IMR-90 (cell line): ENCODE results near the gene MUC5B. TPM values are rescaled to one million over a fixed set of nuclear protein-coding genes. Genes with fewer than 3 reads are reported as not detected.

ENCODE experiments used
- ATAC-seq: fragments of 200-7000 bp; cut with Tn5 transposase; 2 replicates; pipeline ENCODE4 v1.9.1; 2020; ENCODE audit warnings: low read depth, mild to moderate bottlenecking, moderate library complexity
- BruUV-seq: library from RNA; stranded (reverse); fragments of 400-500 nt; replicated peaks from 2 replicates; lab custom pipeline; 2021; lab: Mats Ljungman, UMichigan
- CTCF ChIA-PET: fragments of 300-600 bp; formaldehyde crosslinking; extraction: SDS; loops from one replicate; lab custom pipeline; 2021; ENCODE audit warnings: antibody characterized with exemption; lab: Yijun Ruan, JAX
- POLR2A ChIA-PET: fragments of 300-600 bp; sonication (Branson Sonifier 250); formaldehyde crosslinking; loops from one replicate; lab custom pipeline; 2022; ENCODE audit warnings: antibody characterized with exemption; ENCODE audit not compliant: unreplicated experiment; lab: Charles Lee
- DNase-seq: peaks from one replicate; pipeline ENCODE4 v3.0.0; 2013
- H2AFZ ChIP-seq: replicated peaks from 2 replicates; pipeline ENCODE3; 2013; ENCODE audit warnings: low read length, mild to moderate bottlenecking; ENCODE audit not compliant: poor library complexity
- H2AK5ac ChIP-seq: 2 replicates; pipeline ENCODE4 v1.6.1; 2013; ENCODE audit warnings: low read depth, low read length, inconsistent platforms
- H2AK9ac ChIP-seq: replicated peaks from 2 replicates; pipeline ENCODE3; 2013; ENCODE audit warnings: mild to moderate bottlenecking, low read depth, low read length, moderate library complexity; ENCODE audit not compliant: poor library complexity
- H2BK120ac ChIP-seq: 2 replicates; pipeline ENCODE4 v1.6.1; 2013; ENCODE audit warnings: low read depth, low read length, inconsistent platforms
- H2BK15ac ChIP-seq: 3 replicates; pipeline ENCODE4 v1.6.1; 2013; ENCODE audit warnings: low read depth, low read length, inconsistent platforms
- H2BK20ac ChIP-seq: 2 replicates; pipeline ENCODE4 v1.6.1; 2013; ENCODE audit warnings: low read depth, mild to moderate bottlenecking, inconsistent platforms, low read length, moderate library complexity
- H2BK5ac ChIP-seq: 2 replicates; pipeline ENCODE4 v1.6.1; 2013; ENCODE audit warnings: mild to moderate bottlenecking, low read depth, low read length, inconsistent platforms; ENCODE audit not compliant: poor library complexity, severe bottlenecking
- H3K14ac ChIP-seq: replicated peaks from 2 replicates; pipeline ENCODE4 v1.6.1; 2013; ENCODE audit warnings: low read depth, low read length, inconsistent platforms
- H3K18ac ChIP-seq: 2 replicates; pipeline ENCODE4 v1.6.1; 2013; ENCODE audit warnings: low read depth, low read length, control low read depth
- H3K23ac ChIP-seq: 2 replicates; pipeline ENCODE4 v1.6.1; 2013; ENCODE audit warnings: low read depth, low read length, inconsistent platforms
- H3K27ac ChIP-seq: 2 replicates; pipeline ENCODE4 v1.5.1; 2013; ENCODE audit warnings: mild to moderate bottlenecking, control low read depth, low read length; ENCODE audit not compliant: insufficient read depth
- H3K27me3 ChIP-seq: 2 replicates; pipeline ENCODE4 v1.6.1; 2013; ENCODE audit warnings: low read length; ENCODE audit not compliant: control insufficient read depth, insufficient read depth
- H3K36me3 ChIP-seq: 2 replicates; pipeline ENCODE4 v1.6.1; 2013; ENCODE audit warnings: low read length, mixed read lengths; ENCODE audit not compliant: control insufficient read depth, insufficient read depth
- H3K4ac ChIP-seq: 2 replicates; pipeline ENCODE4 v1.6.1; 2013; ENCODE audit warnings: low read depth, low read length, inconsistent platforms
- H3K4me1 ChIP-seq: 2 replicates; pipeline ENCODE4 v1.6.1; 2013; ENCODE audit warnings: low read length, mixed read lengths; ENCODE audit not compliant: control insufficient read depth, insufficient read depth
- H3K4me2 ChIP-seq: 2 replicates; pipeline ENCODE4 v1.6.1; 2013; ENCODE audit warnings: low read depth, mild to moderate bottlenecking, control low read depth, low read length, moderate library complexity
- H3K4me3 ChIP-seq: 2 replicates; pipeline ENCODE4 v1.5.1; 2013; ENCODE audit warnings: low read depth, mild to moderate bottlenecking, control low read depth, low read length, moderate library complexity; ENCODE audit not compliant: insufficient read depth
- H3K56ac ChIP-seq: 2 replicates; pipeline ENCODE4 v1.6.1; 2013; ENCODE audit warnings: low read length, inconsistent platforms; ENCODE audit not compliant: insufficient read depth; ENCODE audit errors: extremely low read depth
- H3K79me1 ChIP-seq, 2 experiments: 2 replicates each; pipeline ENCODE4 v1.6.1; 2013; ENCODE audit warnings: low read length in 2 of 2, inconsistent platforms in 1 of 2, low read depth in 1 of 2
- H3K9ac ChIP-seq: 2 replicates; pipeline ENCODE4 v1.6.1; 2013; ENCODE audit warnings: low read depth, low read length, control low read depth
- H3K9me1 ChIP-seq: 2 replicates; pipeline ENCODE4 v1.6.1; 2013; ENCODE audit warnings: low read length, inconsistent platforms; ENCODE audit not compliant: insufficient read depth
- H3K9me3 ChIP-seq: 2 replicates; pipeline ENCODE4 v1.6.1; 2013; ENCODE audit warnings: low read length; ENCODE audit not compliant: control insufficient read depth, insufficient read depth
- H4K20me1 ChIP-seq: 2 replicates; pipeline ENCODE4 v1.6.1; 2013; ENCODE audit warnings: low read length, inconsistent platforms; ENCODE audit not compliant: insufficient read depth
- H4K5ac ChIP-seq: 2 replicates; pipeline ENCODE4 v1.6.1; 2013; ENCODE audit warnings: mild to moderate bottlenecking, low read depth, low read length, control low read depth
- H4K8ac ChIP-seq, 2 experiments: 2 replicates each; pipeline ENCODE4 v1.6.1; 2013; ENCODE audit warnings: low read depth in 2 of 2, low read length in 2 of 2, control low read depth in 1 of 2, inconsistent platforms in 1 of 2
- H4K91ac ChIP-seq: 2 replicates; pipeline ENCODE4 v1.6.1; 2013; ENCODE audit warnings: low read depth, low read length, inconsistent platforms; ENCODE audit not compliant: insufficient read depth
- BHLHE40 ChIP-seq: fragments of 150-350 bp; IDR thresholded peaks from 2 replicates; pipeline ENCODE4 v1.6.1; 2016; ENCODE audit warnings: mild to moderate bottlenecking, low read depth, low read length
- CEBPB ChIP-seq: IDR thresholded peaks from 2 replicates; pipeline ENCODE4 v1.6.1; 2012; ENCODE audit warnings: low read depth, low read length, improper control_type of control experiment
- CHD1 ChIP-seq: IDR thresholded peaks from 2 replicates; pipeline ENCODE4 v1.6.1; 2012; ENCODE audit warnings: low read depth, low read length, improper control_type of control experiment
- FOS ChIP-seq: fragments of 150-350 bp; IDR thresholded peaks from 2 replicates; pipeline ENCODE4 v1.6.1; 2016; ENCODE audit warnings: low read depth, low read length
- MAFK ChIP-seq: IDR thresholded peaks from 2 replicates; pipeline ENCODE4 v1.6.1; 2012; ENCODE audit warnings: low read depth, low read length, improper control_type of control experiment
- MAZ ChIP-seq: IDR thresholded peaks from 2 replicates; pipeline ENCODE4 v1.6.1; 2012; ENCODE audit warnings: low read depth, mild to moderate bottlenecking, low read length, improper control_type of control experiment, moderate library complexity, borderline replicate concordance
- MXI1 ChIP-seq: IDR thresholded peaks from 2 replicates; pipeline ENCODE4 v1.6.1; 2012; ENCODE audit warnings: low read depth, mild to moderate bottlenecking, low read length, moderate library complexity, borderline replicate concordance
- NFE2L2 ChIP-seq: fragments of 150-350 bp; IDR thresholded peaks from 2 replicates; pipeline ENCODE4 v1.6.1; 2016; ENCODE audit warnings: low read depth, mild to moderate bottlenecking, low read length
- POLR2A ChIP-seq: IDR thresholded peaks from 2 replicates; pipeline ENCODE4 v1.6.1; 2012; ENCODE audit warnings: mild to moderate bottlenecking, low read depth, low read length
- RAD21 ChIP-seq: IDR thresholded peaks from 2 replicates; pipeline ENCODE4 v1.6.1; 2012; ENCODE audit warnings: low read length, improper control_type of control experiment
- RCOR1 ChIP-seq: IDR thresholded peaks from 2 replicates; pipeline ENCODE4 v1.6.1; 2012; ENCODE audit warnings: mild to moderate bottlenecking, low read length, improper control_type of control experiment; ENCODE audit not compliant: insufficient replicate concordance
- RFX5 ChIP-seq: IDR thresholded peaks from 2 replicates; pipeline ENCODE4 v1.8.0; 2012; ENCODE audit warnings: low read depth, mild to moderate bottlenecking, low read length, moderate library complexity
- SMC3 ChIP-seq: fragments of 150-350 bp; IDR thresholded peaks from 2 replicates; pipeline ENCODE4 v1.6.1; 2016; ENCODE audit warnings: low read depth, mild to moderate bottlenecking, antibody characterized with exemption, low read length, moderate library complexity
- WGBS, 2 experiments: methylation state at CpG; one replicate each; pipeline versions ENCODE4 v1.1.5 to v1.1.7; 2013; ENCODE audit warnings: missing lambda C conversion rate in 2 of 2; ENCODE audit not compliant: insufficient read length in 1 of 2; ENCODE audit errors: extremely low coverage in 2 of 2; 5-methylcytosine and 5-hydroxymethylcytosine counted together
- dilution Hi-C: fragments of 300-500 bp; cut with HindIII; formaldehyde crosslinking; loops from one replicate; pipeline ENCODE4 v1.14.3; 2018; ENCODE audit warnings: low sequenced_read_pairs; ENCODE audit not compliant: unreplicated experiment
- in situ Hi-C: fragments of 300-500 bp; cut with MboI; formaldehyde crosslinking; loops from 3 replicates; pipeline ENCODE4 v1.14.3; 2019; ENCODE audit warnings: low sequenced_read_pairs, inconsistent platforms, mixed read lengths
- intact Hi-C: fragments of 100-400 bp; cut with micrococcal nuclease; formaldehyde crosslinking; loops from 2 replicates; pipeline ENCODE4 v1.10.0; 2022
- polyA plus RNA-seq, 3 experiments: library from polyadenylated mRNA; depleted of rRNA; stranded (reverse); fragments of >200 nt; gene quantifications; 2 replicates each; pipeline ENCODE4 v1.2.3, GENCODE V29; 2012; ENCODE audit warnings: low replicate concordance in 1 of 3
- total RNA-seq: library from RNA; depleted of rRNA; stranded (reverse); fragments of >200 nt; gene quantifications from 2 replicates; pipeline ENCODE4 v1.2.3, GENCODE V29; 2012
- TF ChIP-seq, protein P1 (sequence below): fragments of 150-350 bp; IDR thresholded peaks from 2 replicates; pipeline ENCODE4 v1.6.1; 2016; ENCODE audit warnings: low read depth, mild to moderate bottlenecking, low read length, moderate library complexity, borderline replicate concordance
- TF ChIP-seq, protein P2 (sequence below): fragments of 150-350 bp; IDR thresholded peaks from 2 replicates; pipeline ENCODE4 v1.6.1; 2017; ENCODE audit warnings: mild to moderate bottlenecking, antibody characterized with exemption, low read length, low read depth
- TF ChIP-seq, protein P3 (sequence below): conservative IDR thresholded peaks from 2 replicates; pipeline ENCODE4 v1.5.1; 2012; ENCODE audit warnings: mild to moderate bottlenecking, low read depth, low read length, improper control_type of control experiment

Gene MUC5B
- total and polyA plus RNA-seq, 2 of the 4 experiments (the other 2 are of a cell fraction) = not detected

DNA sequence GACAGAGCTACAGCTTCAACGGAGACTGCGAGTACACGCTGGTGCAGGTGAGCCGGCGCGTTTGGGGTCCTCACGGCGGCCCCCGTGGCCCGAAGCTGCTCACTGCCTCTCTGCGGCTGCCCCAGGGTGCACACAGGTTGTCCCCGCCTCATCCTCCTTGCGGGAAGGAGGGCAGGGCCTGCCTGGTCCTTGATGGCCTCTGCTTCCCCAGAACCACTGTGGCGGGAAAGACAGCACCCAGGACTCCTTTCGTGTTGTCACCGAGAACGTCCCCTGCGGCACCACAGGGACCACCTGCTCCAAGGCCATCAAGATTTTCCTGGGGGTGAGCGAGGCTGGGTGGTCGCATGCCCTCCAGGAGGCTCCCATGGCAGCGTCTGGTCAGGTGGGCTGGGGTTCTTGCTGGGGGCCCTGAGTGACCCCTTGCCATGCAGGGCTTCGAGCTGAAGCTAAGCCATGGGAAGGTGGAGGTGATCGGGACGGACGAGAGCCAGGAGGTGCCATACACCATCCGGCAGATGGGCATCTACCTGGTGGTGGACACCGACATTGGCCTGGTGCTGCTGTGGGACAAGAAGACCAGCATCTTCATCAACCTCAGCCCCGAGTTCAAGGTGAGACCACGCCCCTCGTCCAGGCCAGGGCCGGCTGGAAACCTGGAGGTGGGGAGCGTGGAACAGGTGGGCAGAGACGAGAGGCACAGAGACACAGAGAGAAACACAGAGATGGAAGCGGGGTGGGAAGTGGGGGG lies 45.7 kb upstream of the MUC5B start:
- Histone ChIP-seq H3K14ac (no peak overlapping the region), H3K56ac (no peak overlapping the region), H3K79me1 (no peaks in the 10 kb centered on the region), H2BK15ac (no peak overlapping the region), H4K20me1 (no peaks in the 10 kb centered on the region), H3K27me3 (no peaks in the 10 kb centered on the region), H3K18ac (no peak overlapping the region), H3K4me3 (no peak overlapping the region), H3K4ac (no peak overlapping the region), H2BK120ac (no peak overlapping the region), H3K9me1 (no peaks in the 10 kb centered on the region), H3K9me3 (peaks cover 2% of the 10 kb centered on the region; the same call in 1 of the 2 replicates), H3K36me3 (no peaks in the 10 kb centered on the region), H3K9ac (no peak overlapping the region), H2BK20ac (no peak overlapping the region), H2AK5ac (no peak overlapping the region), H4K5ac (no peak overlapping the region), H3K27ac (no peak overlapping the region), H3K4me1 (no peaks in the 10 kb centered on the region), H4K8ac (no peak overlapping the region), H3K4me2 (no peak overlapping the region), H4K91ac (no peak overlapping the region), H2AK9ac (no peak overlapping the region), H2AFZ (no peak overlapping the region), H2BK5ac (no peak overlapping the region), H3K23ac (no peak overlapping the region)
- intact Hi-C loops (no loop called here), in situ Hi-C loops (no loop called here), dilution Hi-C loops (no loop called here)
- no peak for ATAC-seq
- no peak for TF ChIP-seq SMC3
- TF ChIP-seq RAD21 = no peak
- no peak for TF ChIP-seq NFE2L2
- TF ChIP-seq RCOR1 = no peak
- TF ChIP-seq CEBPB = no peak
- TF ChIP-seq CHD1 = no peak
- TF ChIP-seq MXI1 = no peak
- TF ChIP-seq, protein P1, sequence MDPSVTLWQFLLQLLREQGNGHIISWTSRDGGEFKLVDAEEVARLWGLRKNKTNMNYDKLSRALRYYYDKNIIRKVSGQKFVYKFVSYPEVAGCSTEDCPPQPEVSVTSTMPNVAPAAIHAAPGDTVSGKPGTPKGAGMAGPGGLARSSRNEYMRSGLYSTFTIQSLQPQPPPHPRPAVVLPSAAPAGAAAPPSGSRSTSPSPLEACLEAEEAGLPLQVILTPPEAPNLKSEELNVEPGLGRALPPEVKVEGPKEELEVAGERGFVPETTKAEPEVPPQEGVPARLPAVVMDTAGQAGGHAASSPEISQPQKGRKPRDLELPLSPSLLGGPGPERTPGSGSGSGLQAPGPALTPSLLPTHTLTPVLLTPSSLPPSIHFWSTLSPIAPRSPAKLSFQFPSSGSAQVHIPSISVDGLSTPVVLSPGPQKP = no peak
- no peak for TF ChIP-seq FOS
- no peak for TF ChIP-seq RFX5
- no peak for TF ChIP-seq BHLHE40
- TF ChIP-seq, protein P2, sequence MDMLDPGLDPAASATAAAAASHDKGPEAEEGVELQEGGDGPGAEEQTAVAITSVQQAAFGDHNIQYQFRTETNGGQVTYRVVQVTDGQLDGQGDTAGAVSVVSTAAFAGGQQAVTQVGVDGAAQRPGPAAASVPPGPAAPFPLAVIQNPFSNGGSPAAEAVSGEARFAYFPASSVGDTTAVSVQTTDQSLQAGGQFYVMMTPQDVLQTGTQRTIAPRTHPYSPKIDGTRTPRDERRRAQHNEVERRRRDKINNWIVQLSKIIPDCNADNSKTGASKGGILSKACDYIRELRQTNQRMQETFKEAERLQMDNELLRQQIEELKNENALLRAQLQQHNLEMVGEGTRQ = no peak
- TF ChIP-seq, protein P3, sequence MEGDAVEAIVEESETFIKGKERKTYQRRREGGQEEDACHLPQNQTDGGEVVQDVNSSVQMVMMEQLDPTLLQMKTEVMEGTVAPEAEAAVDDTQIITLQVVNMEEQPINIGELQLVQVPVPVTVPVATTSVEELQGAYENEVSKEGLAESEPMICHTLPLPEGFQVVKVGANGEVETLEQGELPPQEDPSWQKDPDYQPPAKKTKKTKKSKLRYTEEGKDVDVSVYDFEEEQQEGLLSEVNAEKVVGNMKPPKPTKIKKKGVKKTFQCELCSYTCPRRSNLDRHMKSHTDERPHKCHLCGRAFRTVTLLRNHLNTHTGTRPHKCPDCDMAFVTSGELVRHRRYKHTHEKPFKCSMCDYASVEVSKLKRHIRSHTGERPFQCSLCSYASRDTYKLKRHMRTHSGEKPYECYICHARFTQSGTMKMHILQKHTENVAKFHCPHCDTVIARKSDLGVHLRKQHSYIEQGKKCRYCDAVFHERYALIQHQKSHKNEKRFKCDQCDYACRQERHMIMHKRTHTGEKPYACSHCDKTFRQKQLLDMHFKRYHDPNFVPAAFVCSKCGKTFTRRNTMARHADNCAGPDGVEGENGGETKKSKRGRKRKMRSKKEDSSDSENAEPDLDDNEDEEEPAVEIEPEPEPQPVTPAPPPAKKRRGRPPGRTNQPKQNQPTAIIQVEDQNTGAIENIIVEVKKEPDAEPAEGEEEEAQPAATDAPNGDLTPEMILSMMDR = no peak
- TF ChIP-seq MAFK = no peak
- no peak for TF ChIP-seq POLR2A
- no peak for TF ChIP-seq MAZ
- ChIA-PET CTCF (no interaction called here), POLR2A (no interaction called here)
- DNase-seq = no peak
- 75% methylated on average over 20 of the region's 34 CpGs; no CpG with 5 or more reads in 1 of the 2 experiments for WGBS, 2 experiments
- BruUV-seq = no TSS peak
